WTC11 (cell line): ENCODE measurements around the gene FCER1G.

Experiments
- ARID4B ChIP-seq: sonication (generic); formaldehyde crosslinking; IDR thresholded peaks from 2 replicates; pipeline ENCODE4 v1.8.0; 2023; ENCODE audit warnings: missing genetic modification reagents, mild to moderate bottlenecking, borderline replicate concordance
- ATF2 ChIP-seq: sonication (generic); formaldehyde crosslinking; IDR thresholded peaks from 2 replicates; pipeline ENCODE4 v1.8.1; 2022; ENCODE audit warnings: low read depth, missing genetic modification reagents, borderline replicate concordance
- CREB1 ChIP-seq: sonication (generic); formaldehyde crosslinking; IDR thresholded peaks from 2 replicates; pipeline ENCODE4 v1.8.0; 2023; ENCODE audit warnings: mild to moderate bottlenecking, missing genetic modification reagents
- CTCF ChIP-seq: fragments of 200-600 bp; IDR thresholded peaks from 2 replicates; pipeline ENCODE4 v1.8.0; 2022; ENCODE audit warnings: antibody characterized with exemption
- FOXK1 ChIP-seq: sonication (generic); formaldehyde crosslinking; IDR thresholded peaks from 2 replicates; pipeline ENCODE4 v1.8.0; 2022; ENCODE audit warnings: mild to moderate bottlenecking, moderate library complexity, missing genetic modification reagents
- FOXP4 ChIP-seq: sonication (generic); formaldehyde crosslinking; IDR thresholded peaks from 2 replicates; pipeline ENCODE4 v1.8.0; 2022; ENCODE audit warnings: mild to moderate bottlenecking, missing genetic modification reagents
- HMGA2 ChIP-seq: fragments of 250-450 bp; sonication (Bioruptor Pico); IDR thresholded peaks from 2 replicates; pipeline ENCODE4 v1.4.0; 2021; ENCODE audit warnings: mild to moderate bottlenecking, moderate library complexity
- JUN ChIP-seq: sonication (generic); formaldehyde crosslinking; IDR thresholded peaks from 2 replicates; pipeline ENCODE4 v1.8.0; 2023; ENCODE audit warnings: mild to moderate bottlenecking, missing genetic modification reagents
- USF2 ChIP-seq: sonication (generic); formaldehyde crosslinking; IDR thresholded peaks from 2 replicates; pipeline ENCODE4 v1.8.1; 2023; ENCODE audit warnings: mild to moderate bottlenecking, missing genetic modification reagents, moderate library complexity
- ZNF317 ChIP-seq: sonication (generic); formaldehyde crosslinking; IDR thresholded peaks from 2 replicates; pipeline ENCODE4 v1.8.1; 2023; ENCODE audit warnings: low read depth, mild to moderate bottlenecking, moderate library complexity, missing genetic modification reagents, borderline replicate concordance

- TF ChIP-seq CTCF (no peak), FOXP4 (no peak), JUN (CRISPR knock-in tag) (no peak), USF2 (CRISPR knock-in tag) (no peak), FOXK1 (CRISPR knock-in tag) (no peak), HMGA2 (CRISPR knock-in tag) (no peak), CREB1 (CRISPR knock-in tag) (no peak), ZNF317 (CRISPR knock-in tag) (no peak), ARID4B (CRISPR knock-in tag) (no peak), ATF2 (no peak)
Measured at GRCh38 chr1:161182214-161182613, 32.9 kb upstream of the FCER1G start.
